ENCODE measurements around the gene CXCL1. TPM values are rescaled to one million over a fixed set of nuclear protein-coding genes. Genes with fewer than 3 reads are reported as not detected.

Gene CXCL1
- total RNA-seq, 1 experiment from 2014 or later: 267 TPM

- H3K4me2 ChIP-seq (ENCODE audit: low read length): no peak overlapping the region
- no peak overlapping the region for H2AFZ ChIP-seq (ENCODE audit: low read length)
- ATAC-seq: peak; percentile 78
- no peaks in the 10 kb centered on the region for H3F3A ChIP-seq (ENCODE audit: low read length, unreplicated experiment)
- CTCF ChIA-PET: no interaction called here
- intact Hi-C loops (cut with micrococcal nuclease): no loop called here
- POLR2A ChIA-PET (ENCODE audit: unreplicated experiment): no interaction called here
- BruUV-seq (replicated peaks): no TSS peak
- no peaks in the 10 kb centered on the region for H3K36me3 ChIP-seq (ENCODE audit: low read depth, low read length)
- peaks cover 23% of the 10 kb centered on the region for H3K4me1 ChIP-seq (ENCODE audit: insufficient read depth, low read length)
- H3K9me3 ChIP-seq (ENCODE audit: low read length): no peaks in the 10 kb centered on the region
- H3K9ac ChIP-seq (ENCODE audit: low read length): no peak overlapping the region
- no peaks in the 10 kb centered on the region for H3K27me3 ChIP-seq (ENCODE audit: low read length)
- no peak overlapping the region for H3K4me3 ChIP-seq (ENCODE audit: low read length)
- no peaks in the 10 kb centered on the region for H3K79me2 ChIP-seq (ENCODE audit: low read length)
- H3K27ac ChIP-seq (ENCODE audit: low read length): peak overlapping the region; percentile 19
- TF ChIP-seq, protein P1, sequence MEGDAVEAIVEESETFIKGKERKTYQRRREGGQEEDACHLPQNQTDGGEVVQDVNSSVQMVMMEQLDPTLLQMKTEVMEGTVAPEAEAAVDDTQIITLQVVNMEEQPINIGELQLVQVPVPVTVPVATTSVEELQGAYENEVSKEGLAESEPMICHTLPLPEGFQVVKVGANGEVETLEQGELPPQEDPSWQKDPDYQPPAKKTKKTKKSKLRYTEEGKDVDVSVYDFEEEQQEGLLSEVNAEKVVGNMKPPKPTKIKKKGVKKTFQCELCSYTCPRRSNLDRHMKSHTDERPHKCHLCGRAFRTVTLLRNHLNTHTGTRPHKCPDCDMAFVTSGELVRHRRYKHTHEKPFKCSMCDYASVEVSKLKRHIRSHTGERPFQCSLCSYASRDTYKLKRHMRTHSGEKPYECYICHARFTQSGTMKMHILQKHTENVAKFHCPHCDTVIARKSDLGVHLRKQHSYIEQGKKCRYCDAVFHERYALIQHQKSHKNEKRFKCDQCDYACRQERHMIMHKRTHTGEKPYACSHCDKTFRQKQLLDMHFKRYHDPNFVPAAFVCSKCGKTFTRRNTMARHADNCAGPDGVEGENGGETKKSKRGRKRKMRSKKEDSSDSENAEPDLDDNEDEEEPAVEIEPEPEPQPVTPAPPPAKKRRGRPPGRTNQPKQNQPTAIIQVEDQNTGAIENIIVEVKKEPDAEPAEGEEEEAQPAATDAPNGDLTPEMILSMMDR (conservative IDR thresholded peaks at IDR 0.05; ENCODE audit: low read depth, low read length): no peak
- TF ChIP-seq EZH2 (IDR thresholded peaks at IDR 0.05; ENCODE audit: low read length, unreplicated experiment) (no peak), EZH2phosphoT487 (IDR thresholded peaks at IDR 0.05; ENCODE audit: borderline replicate concordance, low read length) (no peak)
- H4K20me1 ChIP-seq (ENCODE audit: low read length): no peaks in the 10 kb centered on the region
- peak; percentile 91 for DNase-seq
- H3K9me2 ChIP-seq (replicated peaks; ENCODE audit: low read length): no peaks in the 10 kb centered on the region
Observed at GRCh38 chr4:73856518-73856917, 12.7 kb upstream of the CXCL1 start.

- Histone ChIP-seq H2AFZ (ENCODE audit: low read length) (no peak overlapping the region; the same call in 1 of the 2 replicates), H3K9me2 (replicated peaks; ENCODE audit: low read length) (no peaks in the 10 kb centered on the region), H3F3A (ENCODE audit: low read length, unreplicated experiment) (no peaks in the 10 kb centered on the region), H3K27me3 (ENCODE audit: low read length) (no peaks in the 10 kb centered on the region), H3K4me2 (ENCODE audit: low read length) (no peak overlapping the region), H3K9ac (ENCODE audit: low read length) (no peak overlapping the region), H3K4me3 (ENCODE audit: low read length) (no peak overlapping the region), H3K27ac (ENCODE audit: low read length) (no peak overlapping the region), H3K36me3 (ENCODE audit: low read depth, low read length) (no peaks in the 10 kb centered on the region), H4K20me1 (ENCODE audit: low read length) (no peaks in the 10 kb centered on the region), H3K4me1 (ENCODE audit: insufficient read depth, low read length) (peaks cover 43% of the 10 kb centered on the region), H3K9me3 (ENCODE audit: low read length) (no peaks in the 10 kb centered on the region), H3K79me2 (ENCODE audit: low read length) (no peaks in the 10 kb centered on the region)
- ChIA-PET POLR2A (ENCODE audit: unreplicated experiment) (interaction anchor here (0.6 to 0.7 kb wide), 2 partner anchors 23 to 155 kb away, joined by 3 to 4 read pairs; partner anchors contain the start of gene CXCL6), CTCF (no interaction called here)
- peak; percentile 36 for DNase-seq
- no peak for TF ChIP-seq EZH2phosphoT487 (IDR thresholded peaks at IDR 0.05; ENCODE audit: borderline replicate concordance, low read length)
- TF ChIP-seq EZH2 (IDR thresholded peaks at IDR 0.05; ENCODE audit: low read length, unreplicated experiment): no peak
- TF ChIP-seq, protein P1 (conservative IDR thresholded peaks at IDR 0.05; ENCODE audit: low read depth, low read length): no peak
- ATAC-seq: peak; percentile 21; the same call in 1 of the 2 replicates
- intact Hi-C loops (cut with micrococcal nuclease): loop anchor here (2.0 to 10.0 kb wide), 2 partner anchors 15 to 265 kb away; no protein-coding TSS in a partner anchor
- no TSS peak for BruUV-seq (replicated peaks)
Observed at GRCh38 chr4:73859614-73860088, 9.5 kb upstream of the CXCL1 start.

GRCh38 chr4:73860181-73860580, 9.0 kb upstream of the CXCL1 start:
- no peaks in the 10 kb centered on the region for H3K9me2 ChIP-seq (replicated peaks; ENCODE audit: low read length)
- H3K27ac ChIP-seq (ENCODE audit: low read length): no peak overlapping the region
- ChIA-PET POLR2A (ENCODE audit: unreplicated experiment) (interaction anchor here (0.6 kb wide), 1 partner anchor 156 kb away, joined by 3 read pairs; no protein-coding TSS in a partner anchor), CTCF (no interaction called here)
- H3K4me1 ChIP-seq (ENCODE audit: insufficient read depth, low read length): peaks cover 48% of the 10 kb centered on the region
- H3F3A ChIP-seq (ENCODE audit: low read length, unreplicated experiment): no peaks in the 10 kb centered on the region
- no peaks in the 10 kb centered on the region for H4K20me1 ChIP-seq (ENCODE audit: low read length)
- no peaks in the 10 kb centered on the region for H3K27me3 ChIP-seq (ENCODE audit: low read length)
- ATAC-seq (no peak), DNase-seq (no peak)
- intact Hi-C loops (cut with micrococcal nuclease): loop anchor here (10.0 kb wide), 1 partner anchor 265 kb away; no protein-coding TSS in a partner anchor
- no peak overlapping the region for H3K4me2 ChIP-seq (ENCODE audit: low read length)
- BruUV-seq (replicated peaks): no TSS peak
- H2AFZ ChIP-seq (ENCODE audit: low read length): no peak overlapping the region
- H3K79me2 ChIP-seq (ENCODE audit: low read length): no peaks in the 10 kb centered on the region
- no peak overlapping the region for H3K9ac ChIP-seq (ENCODE audit: low read length)
- H3K36me3 ChIP-seq (ENCODE audit: low read depth, low read length): no peaks in the 10 kb centered on the region
- H3K4me3 ChIP-seq (ENCODE audit: low read length): no peak overlapping the region
- no peaks in the 10 kb centered on the region for H3K9me3 ChIP-seq (ENCODE audit: low read length)
- TF ChIP-seq, protein P1 (conservative IDR thresholded peaks at IDR 0.05; ENCODE audit: low read depth, low read length): no peak
- no peak for TF ChIP-seq EZH2 (IDR thresholded peaks at IDR 0.05; ENCODE audit: low read length, unreplicated experiment)
- no peak for TF ChIP-seq EZH2phosphoT487 (IDR thresholded peaks at IDR 0.05; ENCODE audit: borderline replicate concordance, low read length)
